ENCODE results near the gene SCIMP. TPM values are rescaled to one million over a fixed set of nuclear protein-coding genes. Genes with fewer than 3 reads are reported as not detected.

The SCIMP gene
- polyA plus RNA-seq, 1 donor from 2014 or later: not detected

DNA sequence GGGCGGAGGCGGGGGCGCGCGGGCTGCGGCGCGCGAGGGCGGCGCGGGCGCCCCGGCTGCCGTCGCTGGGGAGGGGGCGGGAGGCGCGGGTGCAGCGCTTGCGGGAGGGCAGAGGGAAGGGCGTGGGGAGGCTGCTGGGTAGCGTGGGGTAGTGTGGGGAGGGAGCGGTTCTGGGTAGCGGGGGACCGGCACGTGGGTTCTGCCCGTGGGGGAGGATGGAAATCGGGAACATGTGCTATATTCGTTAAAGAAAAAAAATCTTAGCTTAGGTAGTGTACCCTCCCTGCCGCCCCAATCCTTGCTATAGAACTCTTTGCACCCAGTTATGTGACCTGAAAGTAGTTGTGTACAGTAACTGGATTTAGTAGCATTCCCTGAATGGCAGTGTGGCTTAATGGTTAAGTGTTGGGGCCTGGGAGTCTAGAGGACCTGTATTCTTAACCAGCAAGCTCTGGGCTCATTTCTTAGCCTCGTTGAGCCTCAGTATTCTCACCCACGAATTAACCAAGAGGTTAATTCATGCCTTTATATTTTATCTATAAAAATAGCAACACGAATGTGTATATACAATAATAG, 48.1 kb upstream of the SCIMP start:
- no peaks in the 10 kb centered on the region for H3F3A ChIP-seq (ENCODE audit: insufficient read depth, low read length, poor library complexity, severe bottlenecking)
- H3K9ac ChIP-seq (ENCODE audit: low read length): peak overlapping the region; percentile 82
- no peak overlapping the region for H2AFZ ChIP-seq (ENCODE audit: low read depth, low read length)
- peaks cover 44% of the 10 kb centered on the region for H3K79me2 ChIP-seq (replicated peaks; ENCODE audit: insufficient read depth, low read length)
- no peaks in the 10 kb centered on the region for H3K9me2 ChIP-seq (ENCODE audit: insufficient read depth, low read length)
- peaks cover 5% of the 10 kb centered on the region for H4K20me1 ChIP-seq (ENCODE audit: insufficient read depth)
- no peaks in the 10 kb centered on the region for H3K36me3 ChIP-seq (ENCODE audit: insufficient read depth, low read length)
- no peaks in the 10 kb centered on the region for H3K27me3 ChIP-seq (ENCODE audit: insufficient read depth, low read depth, low read length)
- TF ChIP-seq, protein P1, sequence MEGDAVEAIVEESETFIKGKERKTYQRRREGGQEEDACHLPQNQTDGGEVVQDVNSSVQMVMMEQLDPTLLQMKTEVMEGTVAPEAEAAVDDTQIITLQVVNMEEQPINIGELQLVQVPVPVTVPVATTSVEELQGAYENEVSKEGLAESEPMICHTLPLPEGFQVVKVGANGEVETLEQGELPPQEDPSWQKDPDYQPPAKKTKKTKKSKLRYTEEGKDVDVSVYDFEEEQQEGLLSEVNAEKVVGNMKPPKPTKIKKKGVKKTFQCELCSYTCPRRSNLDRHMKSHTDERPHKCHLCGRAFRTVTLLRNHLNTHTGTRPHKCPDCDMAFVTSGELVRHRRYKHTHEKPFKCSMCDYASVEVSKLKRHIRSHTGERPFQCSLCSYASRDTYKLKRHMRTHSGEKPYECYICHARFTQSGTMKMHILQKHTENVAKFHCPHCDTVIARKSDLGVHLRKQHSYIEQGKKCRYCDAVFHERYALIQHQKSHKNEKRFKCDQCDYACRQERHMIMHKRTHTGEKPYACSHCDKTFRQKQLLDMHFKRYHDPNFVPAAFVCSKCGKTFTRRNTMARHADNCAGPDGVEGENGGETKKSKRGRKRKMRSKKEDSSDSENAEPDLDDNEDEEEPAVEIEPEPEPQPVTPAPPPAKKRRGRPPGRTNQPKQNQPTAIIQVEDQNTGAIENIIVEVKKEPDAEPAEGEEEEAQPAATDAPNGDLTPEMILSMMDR (IDR thresholded peaks at IDR 0.05; ENCODE audit: poor library complexity, severe bottlenecking): no peak
- TF ChIP-seq MXI1 (conservative IDR thresholded peaks at IDR 0.05; ENCODE audit: poor library complexity, severe bottlenecking): peak; percentile 57
- peak overlapping the region; percentile 80 for H3K4me3 ChIP-seq (ENCODE audit: low read length)
- peak overlapping the region; percentile 57 for H3K4me2 ChIP-seq (ENCODE audit: low read length)
- H3K27ac ChIP-seq (ENCODE audit: low read length): peak overlapping the region; percentile 35
- H3K9me3 ChIP-seq (ENCODE audit: low read length): no peaks in the 10 kb centered on the region

DNA sequence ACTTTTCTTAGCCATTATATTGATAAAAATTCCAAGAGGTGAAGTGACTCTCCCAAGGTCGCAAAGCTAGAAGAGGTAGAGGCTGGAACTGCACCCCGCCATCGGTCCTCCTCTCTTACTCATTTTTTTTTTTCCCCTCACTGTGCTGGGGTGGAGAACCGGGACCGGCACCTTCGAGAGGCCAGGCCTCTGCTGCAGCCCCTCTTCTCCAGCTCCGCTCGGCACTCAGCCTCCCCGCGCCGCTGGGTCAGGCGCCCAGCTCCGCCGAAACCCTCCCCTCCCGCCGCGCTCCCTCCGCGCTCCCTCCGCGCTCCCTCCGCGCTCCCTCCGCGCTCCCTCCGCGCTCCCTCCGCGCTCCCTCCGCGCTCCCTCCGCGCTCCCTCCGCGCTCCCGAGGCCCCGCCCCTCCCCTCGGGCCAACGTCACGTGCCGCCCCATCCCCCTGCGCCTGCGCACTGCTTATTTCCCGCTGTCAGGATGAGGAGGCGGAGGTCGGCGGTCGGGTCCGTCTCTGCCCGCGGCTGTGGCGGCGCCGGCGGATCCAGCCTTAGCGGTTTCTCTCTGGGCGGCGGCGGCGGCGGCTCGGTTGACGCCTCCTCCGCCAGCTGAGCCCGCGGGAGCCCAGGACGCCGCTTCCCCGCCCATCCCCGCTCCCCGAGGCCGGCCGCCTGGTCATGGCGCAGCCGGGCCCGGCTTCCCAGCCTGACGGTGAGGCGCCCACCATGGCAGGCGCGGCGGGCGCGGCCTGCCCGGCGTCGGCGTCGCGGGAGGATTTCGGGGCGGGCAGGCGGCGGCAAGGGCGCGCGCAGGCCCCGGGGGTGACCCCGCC, 47.4 kb upstream of the SCIMP start, which contains the start of gene RABEP1:
Gene RABEP1, plus strand, starts transcription at position 471 of the 828 bp plus-strand sequence. Its CDS starts 203 bp downstream, at position 674.
- no peaks in the 10 kb centered on the region for H3F3A ChIP-seq (ENCODE audit: insufficient read depth, low read length, poor library complexity, severe bottlenecking)
- TF ChIP-seq, protein P2, sequence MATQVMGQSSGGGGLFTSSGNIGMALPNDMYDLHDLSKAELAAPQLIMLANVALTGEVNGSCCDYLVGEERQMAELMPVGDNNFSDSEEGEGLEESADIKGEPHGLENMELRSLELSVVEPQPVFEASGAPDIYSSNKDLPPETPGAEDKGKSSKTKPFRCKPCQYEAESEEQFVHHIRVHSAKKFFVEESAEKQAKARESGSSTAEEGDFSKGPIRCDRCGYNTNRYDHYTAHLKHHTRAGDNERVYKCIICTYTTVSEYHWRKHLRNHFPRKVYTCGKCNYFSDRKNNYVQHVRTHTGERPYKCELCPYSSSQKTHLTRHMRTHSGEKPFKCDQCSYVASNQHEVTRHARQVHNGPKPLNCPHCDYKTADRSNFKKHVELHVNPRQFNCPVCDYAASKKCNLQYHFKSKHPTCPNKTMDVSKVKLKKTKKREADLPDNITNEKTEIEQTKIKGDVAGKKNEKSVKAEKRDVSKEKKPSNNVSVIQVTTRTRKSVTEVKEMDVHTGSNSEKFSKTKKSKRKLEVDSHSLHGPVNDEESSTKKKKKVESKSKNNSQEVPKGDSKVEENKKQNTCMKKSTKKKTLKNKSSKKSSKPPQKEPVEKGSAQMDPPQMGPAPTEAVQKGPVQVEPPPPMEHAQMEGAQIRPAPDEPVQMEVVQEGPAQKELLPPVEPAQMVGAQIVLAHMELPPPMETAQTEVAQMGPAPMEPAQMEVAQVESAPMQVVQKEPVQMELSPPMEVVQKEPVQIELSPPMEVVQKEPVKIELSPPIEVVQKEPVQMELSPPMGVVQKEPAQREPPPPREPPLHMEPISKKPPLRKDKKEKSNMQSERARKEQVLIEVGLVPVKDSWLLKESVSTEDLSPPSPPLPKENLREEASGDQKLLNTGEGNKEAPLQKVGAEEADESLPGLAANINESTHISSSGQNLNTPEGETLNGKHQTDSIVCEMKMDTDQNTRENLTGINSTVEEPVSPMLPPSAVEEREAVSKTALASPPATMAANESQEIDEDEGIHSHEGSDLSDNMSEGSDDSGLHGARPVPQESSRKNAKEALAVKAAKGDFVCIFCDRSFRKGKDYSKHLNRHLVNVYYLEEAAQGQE (IDR thresholded peaks at IDR 0.05; ENCODE audit: borderline replicate concordance): peak; percentile 98
- TF ChIP-seq POLR2AphosphoS5 (IDR thresholded peaks at IDR 0.05) (peak; percentile 98), RAD21 (conservative IDR thresholded peaks at IDR 0.05) (no peak), MXI1 (conservative IDR thresholded peaks at IDR 0.05; ENCODE audit: poor library complexity, severe bottlenecking) (peak; percentile 66), SMC3 (conservative IDR thresholded peaks at IDR 0.05; ENCODE audit: poor library complexity) (peak; percentile 25), EP300 (conservative IDR thresholded peaks at IDR 0.05; ENCODE audit: poor library complexity, severe bottlenecking) (peak; percentile 50), EZH2 (IDR thresholded peaks at IDR 0.05; ENCODE audit: borderline replicate concordance, insufficient read depth, low read length, poor library complexity, severe bottlenecking) (no peak), TAF1 (IDR thresholded peaks at IDR 0.05; ENCODE audit: low read depth) (peak; percentile 99)
- TF ChIP-seq, protein P1 (IDR thresholded peaks at IDR 0.05; ENCODE audit: poor library complexity, severe bottlenecking): peak; percentile 50
- peak within 1 kb of the TSS; percentile 82 for H3K9ac ChIP-seq (ENCODE audit: low read length)
- peak within 1 kb of the TSS; percentile 45 for H2AFZ ChIP-seq (ENCODE audit: low read depth, low read length)
- peak within 1 kb of the TSS; percentile 69 for H3K27ac ChIP-seq (ENCODE audit: low read length)
- no peaks in the 10 kb centered on the region for H3K9me2 ChIP-seq (ENCODE audit: insufficient read depth, low read length)
- H3K36me3 ChIP-seq (ENCODE audit: insufficient read depth, low read length): no peaks in the 10 kb centered on the region
- peak within 1 kb of the TSS; percentile 57 for H3K4me2 ChIP-seq (ENCODE audit: low read length)
- peak within 1 kb of the TSS; percentile 80 for H3K4me3 ChIP-seq (ENCODE audit: low read length)
- no peaks in the 10 kb centered on the region for H3K9me3 ChIP-seq (ENCODE audit: low read length)
- peaks cover 5% of the 10 kb centered on the region for H4K20me1 ChIP-seq (ENCODE audit: insufficient read depth)
- peaks cover 43% of the 10 kb centered on the region for H3K79me2 ChIP-seq (replicated peaks; ENCODE audit: insufficient read depth, low read length)
- H3K27me3 ChIP-seq (ENCODE audit: insufficient read depth, low read depth, low read length): no peaks in the 10 kb centered on the region

All from neural cell (in vitro differentiated cells).